VCaP (cell line): Measurements from ENCODE around the gene RTP1.

Experiments used
- H3K27ac ChIP-seq: fragments of 450-650 bp; 2 replicates; pipeline ENCODE4 v1.5.1; 2017
- CTCF ChIP-seq: fragments of 450-650 bp; conservative IDR thresholded peaks from 2 replicates; pipeline ENCODE4 v1.5.1; 2017; ENCODE audit warnings: mild to moderate bottlenecking, moderate library complexity

Gene RTP1

GRCh38 chr3:187210545-187211327, 13.4 kb downstream of the RTP1 start:
- no peak overlapping the region for H3K27ac ChIP-seq

GRCh38 chr3:187211532-187212195, 14.4 kb downstream of the RTP1 start:
- no peak for TF ChIP-seq CTCF
- no peak overlapping the region for H3K27ac ChIP-seq

More at GRCh38 chr3:187210545-187211327, 13.4 kb downstream of the RTP1 start:
- no peak for TF ChIP-seq CTCF

GRCh38 chr3:187212196-187212545, 14.9 kb downstream of the RTP1 start:
- TF ChIP-seq CTCF: no peak
- no peak overlapping the region for H3K27ac ChIP-seq

GRCh38 chr3:187212705-187213104, 15.4 kb downstream of the RTP1 start:
- TF ChIP-seq CTCF: no peak
- no peak overlapping the region for H3K27ac ChIP-seq

GRCh38 chr3:187213616-187214015, 16.3 kb downstream of the RTP1 start:
- H3K27ac ChIP-seq: no peak overlapping the region
- no peak for TF ChIP-seq CTCF

- no peak for TF ChIP-seq CTCF
- H3K27ac ChIP-seq: no peak overlapping the region
These were observed 18.2 kb downstream of the RTP1 start for GRCh38 chr3:187215460-187215859.

- H3K27ac ChIP-seq: no peak overlapping the region
- no peak for TF ChIP-seq CTCF
These were observed 25.5 kb downstream of the RTP1 start for GRCh38 chr3:187222801-187223200.
